ENCODE results near the gene ODAD3.

ODAD3 gene

DNA sequence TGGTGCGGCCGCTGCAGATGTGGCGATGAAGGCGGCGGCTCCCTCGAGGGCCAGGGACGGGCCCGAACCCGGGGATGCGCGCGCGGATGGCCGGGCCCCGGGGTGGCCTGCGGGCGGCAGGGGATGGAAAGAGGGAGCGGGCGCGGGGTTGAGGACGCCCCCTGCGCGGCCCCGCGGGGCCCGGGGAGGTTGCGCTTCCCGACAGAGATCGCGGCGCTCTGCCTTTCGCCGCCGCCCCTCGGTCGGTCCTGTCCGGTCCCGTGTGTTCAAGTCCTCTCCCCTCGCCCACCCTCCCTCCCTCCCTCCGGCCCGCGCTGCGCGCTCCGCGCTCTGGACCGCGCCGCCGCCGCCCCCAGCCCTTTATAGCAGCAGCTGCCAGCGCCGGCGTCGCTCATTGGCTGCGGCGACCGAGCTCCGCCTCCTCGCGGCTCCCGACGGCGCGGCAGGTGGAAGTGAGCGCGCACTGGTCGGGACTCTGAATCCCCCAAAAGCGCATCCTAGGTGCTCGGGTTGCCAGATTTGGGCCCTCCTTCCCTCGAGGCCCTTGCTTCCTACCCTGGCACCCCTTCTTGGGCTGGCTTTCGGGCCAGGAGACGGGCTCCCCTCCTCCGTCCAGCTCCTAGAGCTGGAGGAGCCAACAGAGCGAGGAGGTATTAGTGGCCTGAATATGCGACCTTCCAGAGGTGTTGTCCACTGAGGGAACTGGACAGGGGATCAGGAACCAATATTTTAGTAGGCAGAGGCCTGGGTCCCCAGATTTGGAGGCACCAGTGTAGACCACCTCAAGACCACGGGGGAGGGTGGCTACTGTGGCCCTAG is 46.0 kb upstream of the ODAD3 start, which contains the start of gene ELAVL3:
Gene ELAVL3, minus strand, starts transcription at position 332 of the 819 bp plus-strand sequence. CDS start 438 bp downstream, outside the sequence.
- TF ChIP-seq, protein P1, sequence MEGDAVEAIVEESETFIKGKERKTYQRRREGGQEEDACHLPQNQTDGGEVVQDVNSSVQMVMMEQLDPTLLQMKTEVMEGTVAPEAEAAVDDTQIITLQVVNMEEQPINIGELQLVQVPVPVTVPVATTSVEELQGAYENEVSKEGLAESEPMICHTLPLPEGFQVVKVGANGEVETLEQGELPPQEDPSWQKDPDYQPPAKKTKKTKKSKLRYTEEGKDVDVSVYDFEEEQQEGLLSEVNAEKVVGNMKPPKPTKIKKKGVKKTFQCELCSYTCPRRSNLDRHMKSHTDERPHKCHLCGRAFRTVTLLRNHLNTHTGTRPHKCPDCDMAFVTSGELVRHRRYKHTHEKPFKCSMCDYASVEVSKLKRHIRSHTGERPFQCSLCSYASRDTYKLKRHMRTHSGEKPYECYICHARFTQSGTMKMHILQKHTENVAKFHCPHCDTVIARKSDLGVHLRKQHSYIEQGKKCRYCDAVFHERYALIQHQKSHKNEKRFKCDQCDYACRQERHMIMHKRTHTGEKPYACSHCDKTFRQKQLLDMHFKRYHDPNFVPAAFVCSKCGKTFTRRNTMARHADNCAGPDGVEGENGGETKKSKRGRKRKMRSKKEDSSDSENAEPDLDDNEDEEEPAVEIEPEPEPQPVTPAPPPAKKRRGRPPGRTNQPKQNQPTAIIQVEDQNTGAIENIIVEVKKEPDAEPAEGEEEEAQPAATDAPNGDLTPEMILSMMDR (IDR thresholded peaks at IDR 0.05) = no peak
- Histone ChIP-seq H3K27ac (no peak within 1 kb of the TSS), H3K4me3 (ENCODE audit: low read depth in 1 of 2, low read length in 1 of 2) (peak within 1 kb of the TSS in 1 of 2 experiments; percentile 61), H3K27me3 (peaks cover 77% of the 10 kb centered on the region), H3K36me3 (no peaks in the 10 kb centered on the region), H3K4me1 (ENCODE audit: control insufficient read depth in 1 of 2, insufficient read depth in 1 of 2, low read depth in 1 of 2, low read length in 1 of 2) (peaks cover 15 to 34% of the 10 kb centered on the region in 2 experiments), H3K9me3 (no peaks in the 10 kb centered on the region)

DNA sequence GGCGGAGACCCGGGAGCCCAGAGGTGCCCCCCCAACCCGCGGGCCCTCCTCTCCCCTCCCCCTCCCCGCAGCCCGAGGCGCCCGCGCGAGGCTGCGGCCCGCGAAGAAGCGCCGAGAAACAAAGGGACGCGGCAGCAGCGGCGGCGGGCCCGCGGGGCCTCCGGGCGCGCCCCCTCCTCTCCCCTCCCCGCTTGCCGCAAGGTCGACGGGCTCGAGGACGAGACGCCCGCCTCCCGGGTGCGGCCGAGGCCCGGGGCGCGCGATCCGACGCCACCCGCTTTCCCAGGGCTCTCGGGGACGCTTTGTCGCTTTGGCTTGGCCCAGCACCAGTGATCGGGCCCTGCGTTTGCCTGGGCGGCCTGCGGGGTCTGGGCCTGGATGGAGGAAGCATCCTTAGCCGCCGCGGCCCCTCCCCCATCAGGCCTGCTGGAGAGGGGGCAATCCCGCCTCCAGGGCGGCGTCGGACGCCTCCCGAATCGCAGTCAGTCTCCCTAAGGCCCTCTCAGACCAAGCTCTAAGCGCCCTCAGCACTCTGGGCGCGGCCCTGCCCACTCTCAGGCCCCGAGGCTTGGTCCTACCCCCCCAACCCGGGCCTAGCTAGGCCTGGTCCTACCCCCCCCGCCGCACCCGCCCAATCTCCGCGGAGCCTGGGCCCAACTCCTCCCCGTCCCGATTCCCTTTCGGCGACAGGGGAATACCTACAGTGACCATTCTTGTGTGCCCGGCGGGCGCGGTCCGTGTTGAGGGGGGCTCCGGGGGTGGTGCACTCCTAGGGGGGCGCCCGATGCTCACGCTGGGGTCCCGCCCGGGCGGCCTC is 45.2 kb upstream of the ODAD3 start:
- Histone ChIP-seq H3K27me3 (peaks cover 83% of the 10 kb centered on the region), H3K4me1 (ENCODE audit: control insufficient read depth in 1 of 2, insufficient read depth in 1 of 2, low read depth in 1 of 2, low read length in 1 of 2) (peaks cover 15 to 34% of the 10 kb centered on the region in 2 experiments)
- TF ChIP-seq, protein P1 (IDR thresholded peaks at IDR 0.05) = no peak

DNA sequence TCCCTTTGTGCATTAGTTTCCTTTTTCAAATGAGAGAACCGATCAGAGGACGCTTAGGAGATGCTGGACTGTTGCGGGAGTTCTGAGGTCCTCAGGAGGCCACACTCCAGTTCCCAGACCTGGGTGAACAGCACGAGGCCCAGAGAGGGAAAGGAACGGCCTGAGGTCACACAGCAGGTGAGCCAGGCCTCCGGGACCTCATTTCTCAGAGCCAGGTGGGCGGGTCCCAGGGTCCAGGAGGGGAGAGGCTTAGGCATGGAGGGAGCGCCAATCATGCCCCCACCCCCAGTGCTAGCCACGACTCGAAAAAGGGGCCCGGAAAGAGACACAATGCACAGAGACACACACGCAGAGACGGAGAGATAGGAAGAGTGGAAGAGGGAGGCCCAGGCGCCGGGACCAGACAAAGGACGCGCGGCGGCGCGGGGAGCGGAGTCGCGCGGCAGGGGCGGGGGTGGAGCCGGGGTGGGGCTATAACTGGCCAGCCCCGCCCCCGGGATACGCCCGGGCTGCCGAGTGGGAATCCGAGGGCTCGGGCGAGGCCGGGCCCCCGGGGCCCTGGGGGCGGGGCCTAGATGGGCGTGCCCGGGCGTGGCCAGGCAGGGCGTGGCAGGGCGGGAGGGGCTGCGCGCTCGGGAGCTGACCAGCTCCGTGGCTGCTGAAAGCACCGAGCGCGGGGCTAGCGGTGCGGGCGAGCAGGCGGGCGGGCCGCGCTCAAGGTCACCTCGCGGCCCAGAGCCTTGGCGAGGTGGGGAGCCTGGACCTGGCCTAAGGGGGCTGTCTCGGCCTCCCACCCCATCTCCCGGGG is 44.4 kb upstream of the ODAD3 start:
- H3K9me3 ChIP-seq = no peaks in the 10 kb centered on the region
- H3K27ac ChIP-seq = no peak overlapping the region
- no peak overlapping the region for H3K4me3 ChIP-seq (ENCODE audit: low read depth in 1 of 2, low read length in 1 of 2)
- TF ChIP-seq, protein P1 (IDR thresholded peaks at IDR 0.05) = no peak
- peaks cover 15 to 34% of the 10 kb centered on the region in 2 experiments for H3K4me1 ChIP-seq (ENCODE audit: control insufficient read depth in 1 of 2, insufficient read depth in 1 of 2, low read depth in 1 of 2, low read length in 1 of 2)
- no peaks in the 10 kb centered on the region for H3K36me3 ChIP-seq
- peaks cover 91% of the 10 kb centered on the region for H3K27me3 ChIP-seq

More for the DNA sequence above, 45.2 kb upstream of the ODAD3 start:
- no peak overlapping the region for H3K4me3 ChIP-seq (ENCODE audit: low read depth in 1 of 2, low read length in 1 of 2)
- H3K36me3 ChIP-seq = no peaks in the 10 kb centered on the region
- no peak overlapping the region for H3K27ac ChIP-seq
- H3K9me3 ChIP-seq = no peaks in the 10 kb centered on the region

DNA sequence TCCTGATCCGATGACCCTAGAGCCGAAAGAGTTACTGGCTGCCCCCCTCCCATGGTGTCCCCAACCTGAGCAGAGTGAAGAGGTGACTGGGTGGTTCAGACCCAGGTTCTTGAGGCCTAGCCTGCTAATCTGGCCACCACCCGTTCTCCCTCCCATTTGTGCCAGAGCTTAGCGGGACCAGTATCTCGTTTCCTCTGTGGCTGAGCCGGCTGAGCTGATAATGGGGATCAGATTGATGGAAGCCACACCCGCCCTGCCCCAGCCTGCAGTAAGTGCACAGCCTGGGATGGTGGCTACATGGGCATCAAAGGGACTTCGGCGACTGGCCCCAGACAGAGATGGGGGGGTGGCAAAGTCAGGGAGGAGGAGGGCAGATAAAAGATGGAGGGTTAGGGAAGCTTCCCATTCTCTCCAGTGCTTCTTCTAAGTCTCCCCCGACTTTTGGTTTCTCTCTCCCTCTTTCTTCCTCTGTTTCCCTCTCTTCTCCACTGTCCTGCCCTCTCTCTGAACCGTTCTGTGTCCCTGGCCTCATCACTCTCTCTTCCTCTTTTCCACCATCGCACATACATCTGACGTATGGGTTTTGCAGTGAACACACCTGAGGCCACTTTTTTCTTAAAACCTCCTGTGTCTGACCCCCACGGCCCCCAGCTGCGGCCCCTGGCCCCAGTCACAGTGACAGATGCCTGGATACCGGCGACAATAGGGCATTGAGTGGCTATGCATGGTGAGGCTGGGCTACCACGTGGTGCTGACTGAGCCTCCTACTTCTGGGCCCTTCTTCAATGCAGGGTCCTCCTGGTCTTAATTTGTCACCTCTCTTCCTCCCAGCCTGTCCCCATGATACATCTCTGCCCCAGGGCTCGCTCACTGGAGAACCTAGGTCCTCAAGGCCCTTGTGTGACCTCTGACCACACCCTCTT is 43.5 kb upstream of the ODAD3 start:
- Histone ChIP-seq H3K27ac (no peak overlapping the region), H3K27me3 (peaks cover 98% of the 10 kb centered on the region), H3K4me1 (ENCODE audit: control insufficient read depth in 1 of 2, insufficient read depth in 1 of 2, low read depth in 1 of 2, low read length in 1 of 2) (peaks cover 15 to 34% of the 10 kb centered on the region in 2 experiments), H3K4me3 (ENCODE audit: low read depth in 1 of 2, low read length in 1 of 2) (no peak overlapping the region), H3K9me3 (no peaks in the 10 kb centered on the region), H3K36me3 (no peaks in the 10 kb centered on the region)
- TF ChIP-seq, protein P1 (IDR thresholded peaks at IDR 0.05) = no peak
